ENCODE data around the gene COG8. TPM values are rescaled to one million over a fixed set of nuclear protein-coding genes. Genes with fewer than 3 reads are reported as not detected.

COG8 gene
- total and polyA plus RNA-seq, 7 donors: 9.6 to 57.6 (median 32.2) TPM

- WGBS, 2 donors: 66 to 91% methylated on average over 2 of the region's 2 CpGs
Measured at GRCh38 chr16:69371564-69371963, 32.2 kb upstream of the COG8 start.

GRCh38 chr16:69368866-69369265 lies 29.5 kb upstream of the COG8 start:
- no peak for TF ChIP-seq POLR2A (IDR thresholded peaks at IDR 0.05)
- TF ChIP-seq EP300 (IDR thresholded peaks at IDR 0.05): no peak
- TF ChIP-seq CTCF (IDR thresholded peaks at IDR 0.05): no peak
- TF ChIP-seq POLR2AphosphoS5 (IDR thresholded peaks at IDR 0.05): no peak
- H3K4me1 ChIP-seq: no peaks in the 10 kb centered on the region
- intact Hi-C loops (cut with DNase I): no loop called here
- H3K9me3 ChIP-seq: no peaks in the 10 kb centered on the region
- WGBS, 2 donors: 91 to 94% methylated on average over 4 of the region's 4 CpGs
- H3K27me3 ChIP-seq: no peaks in the 10 kb centered on the region
- no peak overlapping the region for H3K4me3 ChIP-seq
- peaks cover 27 to 98% (median 56%) of the 10 kb centered on the region in 4 donors for H3K36me3 ChIP-seq
- no peak for DNase-seq
- H3K27ac ChIP-seq: no peak overlapping the region

More at GRCh38 chr16:69371564-69371963, 32.2 kb upstream of the COG8 start:
- Histone ChIP-seq H3K4me1 (no peaks in the 10 kb centered on the region), H3K4me3 (no peak overlapping the region), H3K36me3 (peaks cover 17 to 74% (median 37%) of the 10 kb centered on the region in 4 donors), H3K27me3 (no peaks in the 10 kb centered on the region), H3K9me3 (no peaks in the 10 kb centered on the region), H3K27ac (no peak overlapping the region)
- no peak for DNase-seq
- intact Hi-C loops (cut with DNase I): no loop called here
- TF ChIP-seq POLR2A (IDR thresholded peaks at IDR 0.05) (no peak), CTCF (IDR thresholded peaks at IDR 0.05) (no peak), POLR2AphosphoS5 (IDR thresholded peaks at IDR 0.05) (no peak), EP300 (IDR thresholded peaks at IDR 0.05) (no peak)

DNA sequence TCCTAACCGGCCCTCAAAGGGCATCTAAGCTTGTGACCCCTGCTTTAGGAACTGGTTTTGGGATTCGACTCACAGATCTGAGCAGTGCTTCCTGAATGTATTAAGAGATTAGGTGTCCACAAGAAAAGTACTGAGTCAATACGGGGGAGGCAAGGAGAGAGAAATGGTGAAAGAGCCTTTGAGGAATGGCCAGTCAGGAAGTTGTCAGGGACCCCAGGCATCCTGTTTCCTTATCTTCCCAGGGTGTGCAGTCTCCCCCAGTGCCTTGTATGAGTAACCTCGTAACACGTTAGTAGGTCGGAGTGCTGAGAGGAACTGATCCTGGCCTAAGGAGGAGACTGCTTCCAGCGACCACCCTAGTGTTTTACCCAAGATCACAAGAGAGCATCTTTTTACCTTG lies 28.6 kb upstream of the COG8 start:
- H3K27ac ChIP-seq: no peak overlapping the region
- H3K36me3 ChIP-seq: peaks cover 31 to 96% (median 56%) of the 10 kb centered on the region in 4 donors
- DNase-seq: no peak
- TF ChIP-seq POLR2AphosphoS5 (IDR thresholded peaks at IDR 0.05) (no peak), EP300 (IDR thresholded peaks at IDR 0.05) (no peak), POLR2A (IDR thresholded peaks at IDR 0.05) (no peak), CTCF (IDR thresholded peaks at IDR 0.05) (no peak)
- WGBS, 2 donors: 87 to 92% methylated on average over 7 of the region's 7 CpGs
- no peaks in the 10 kb centered on the region for H3K9me3 ChIP-seq
- no peak overlapping the region for H3K4me3 ChIP-seq
- intact Hi-C loops (cut with DNase I): no loop called here
- H3K4me1 ChIP-seq: no peaks in the 10 kb centered on the region
- no peaks in the 10 kb centered on the region for H3K27me3 ChIP-seq

DNA sequence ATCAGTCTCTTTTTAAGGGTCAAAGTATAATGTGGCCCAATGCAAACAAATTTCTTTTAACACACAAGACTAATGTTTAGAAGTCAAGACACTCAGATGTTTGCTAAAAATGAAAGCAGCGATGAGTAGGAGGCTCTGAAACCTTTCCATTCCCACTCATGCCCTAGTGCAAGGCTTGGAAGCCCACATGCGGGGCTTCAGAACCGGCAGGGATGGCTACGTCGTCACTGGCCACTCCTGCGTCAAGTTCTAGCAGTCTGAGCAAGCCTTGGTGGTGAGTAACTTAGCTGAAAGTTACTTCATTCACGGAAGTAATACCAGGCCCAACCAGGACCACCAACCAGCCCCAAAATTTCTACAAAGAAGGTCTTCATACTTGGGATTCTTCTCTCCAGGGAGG lies 27.1 kb upstream of the COG8 start:
- 92 to 93% methylated on average over 7 of the region's 7 CpGs for WGBS, 2 donors
- intact Hi-C loops (cut with DNase I): no loop called here
- Histone ChIP-seq H3K36me3 (peaks cover 31 to 80% (median 54%) of the 10 kb centered on the region in 4 donors), H3K27me3 (no peaks in the 10 kb centered on the region), H3K9me3 (no peaks in the 10 kb centered on the region), H3K4me1 (no peaks in the 10 kb centered on the region), H3K4me3 (no peak overlapping the region), H3K27ac (no peak overlapping the region)
- no peak for TF ChIP-seq POLR2A (IDR thresholded peaks at IDR 0.05)
- no peak for TF ChIP-seq CTCF (IDR thresholded peaks at IDR 0.05)
- no peak for TF ChIP-seq POLR2AphosphoS5 (IDR thresholded peaks at IDR 0.05)
- TF ChIP-seq EP300 (IDR thresholded peaks at IDR 0.05): no peak
- no peak for DNase-seq

DNA sequence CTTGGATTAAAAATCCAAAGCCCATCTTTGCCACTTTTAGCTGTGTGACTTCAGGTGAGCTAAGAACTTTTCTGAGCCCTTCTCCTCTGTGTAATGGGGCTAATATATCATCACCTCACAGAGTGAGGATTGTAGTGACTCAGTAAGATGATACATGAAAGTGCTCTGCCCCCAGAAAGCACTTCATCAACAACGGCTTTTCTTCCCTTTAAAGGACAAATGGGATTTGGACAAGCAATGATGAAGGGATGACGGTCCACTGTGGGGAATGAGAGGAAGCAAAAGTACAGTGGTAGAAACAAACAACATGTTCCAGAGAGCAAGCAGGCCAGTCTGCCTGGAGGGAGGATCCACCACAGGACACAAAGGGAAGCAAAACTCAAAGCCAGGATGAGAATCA lies 26.5 kb upstream of the COG8 start:
- TF ChIP-seq CTCF (IDR thresholded peaks at IDR 0.05) (no peak), POLR2A (IDR thresholded peaks at IDR 0.05) (no peak), POLR2AphosphoS5 (IDR thresholded peaks at IDR 0.05) (no peak), EP300 (IDR thresholded peaks at IDR 0.05) (no peak)
- no peaks in the 10 kb centered on the region for H3K4me1 ChIP-seq
- H3K9me3 ChIP-seq: no peaks in the 10 kb centered on the region
- 88 to 89% methylated on average over 2 of the region's 2 CpGs for WGBS, 2 donors
- H3K27me3 ChIP-seq: no peaks in the 10 kb centered on the region
- intact Hi-C loops (cut with DNase I): no loop called here
- DNase-seq: no peak
- no peak overlapping the region for H3K4me3 ChIP-seq
- peaks cover 31 to 78% (median 52%) of the 10 kb centered on the region in 4 donors for H3K36me3 ChIP-seq
- no peak overlapping the region for H3K27ac ChIP-seq
